Spleen (tissue), 7 donors: ENCODE measurements around the gene DENND6B.

ENCODE experiments used
- CTCF ChIP-seq, 11 experiments: fragments of 200-600 bp in 7 of 11; fragments of 450-650 bp in 4 of 11; sonication (generic) in 4 of 11; IDR thresholded peaks in 8 of 11; conservative IDR thresholded peaks in 3 of 11; 1 replicate in 7 of 11; 2 replicates in 4 of 11; pipeline versions ENCODE4 v1.4.0 to v1.8.0; 2016 to 2021; ENCODE audit warnings: antibody characterized with exemption in 11 of 11, inconsistent platforms in 4 of 11, mild to moderate bottlenecking in 1 of 11
- POLR2A ChIP-seq, 3 donors: fragments of 450-650 bp; IDR thresholded peaks; one replicate each; pipeline ENCODE4 v1.5.1; 2017; ENCODE audit warnings: antibody characterized with exemption in 3 of 3, mild to moderate bottlenecking in 1 of 3
- donor health status: DM: no; HTN: no; CAD: no; lungs with moderate emphysema.
- donor health status: DM: no; HTN: no; CAD: no.
- donor health status: DM: no; HTN: no; CAD: no.

DNA sequence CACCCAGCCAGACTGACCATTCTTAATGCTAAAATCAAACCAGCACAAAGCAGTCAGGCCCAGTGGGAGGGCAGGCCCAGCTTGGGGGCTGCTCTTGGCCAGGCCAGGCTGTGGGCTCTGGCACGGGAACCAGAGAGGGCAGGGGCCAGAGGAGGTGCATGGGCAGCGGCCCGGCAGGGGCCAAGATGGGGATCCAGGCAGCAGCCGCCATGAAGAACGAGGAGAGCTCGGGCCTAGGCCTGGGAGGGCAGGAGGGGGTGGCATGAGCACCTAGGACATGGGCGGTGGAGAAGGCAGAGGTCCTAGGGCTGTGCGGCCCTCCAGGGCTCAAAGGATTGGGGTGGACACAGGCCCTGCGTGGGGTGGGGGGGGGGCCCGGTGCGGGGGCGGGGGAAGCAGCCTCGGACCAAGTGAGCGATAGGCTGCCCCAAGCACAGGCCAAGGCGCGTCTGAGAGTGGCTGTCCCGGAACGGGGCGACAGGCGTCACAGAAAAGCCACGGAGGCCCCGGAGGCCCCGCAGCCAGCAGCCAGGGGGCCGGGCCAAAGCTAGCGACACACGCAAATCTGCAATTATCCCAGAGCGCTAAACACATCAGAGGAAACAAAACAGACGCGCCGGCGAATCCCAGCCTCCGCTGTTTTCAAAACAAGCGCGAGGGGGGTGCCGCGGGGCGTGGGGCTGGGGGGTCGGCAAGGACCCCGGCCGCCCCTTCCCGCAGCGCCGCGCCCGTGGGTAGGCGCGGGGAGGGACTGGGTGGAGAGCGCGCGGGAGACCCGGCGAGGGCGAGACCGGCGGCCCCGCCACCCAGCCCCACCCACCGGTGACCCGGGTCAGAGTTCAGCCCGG is 27.7 kb downstream of the DENND6B start:
- TF ChIP-seq CTCF (IDR thresholded peaks at IDR 0.05 in 8 of 11, conservative IDR thresholded peaks at IDR 0.05 in 3 of 11) (peak in 2 of 11 experiments; percentile 12 to 44), POLR2A (IDR thresholded peaks at IDR 0.05) (no peak)
